HG03571 (cell line): ENCODE data around the gene ZNF12.
"Not testable (repeated sequence)": the region's sequence is repeated elsewhere in the genome, so short reads cannot be mapped to it uniquely, and the experiment has no call there.

Experiments used
- ATAC-seq: cut with Tn5 transposase; IDR thresholded peaks from one replicate; pipeline ENCODE4 v1.9.1; 2021; ENCODE audit not compliant: unreplicated experiment

The ZNF12 gene

DNA sequence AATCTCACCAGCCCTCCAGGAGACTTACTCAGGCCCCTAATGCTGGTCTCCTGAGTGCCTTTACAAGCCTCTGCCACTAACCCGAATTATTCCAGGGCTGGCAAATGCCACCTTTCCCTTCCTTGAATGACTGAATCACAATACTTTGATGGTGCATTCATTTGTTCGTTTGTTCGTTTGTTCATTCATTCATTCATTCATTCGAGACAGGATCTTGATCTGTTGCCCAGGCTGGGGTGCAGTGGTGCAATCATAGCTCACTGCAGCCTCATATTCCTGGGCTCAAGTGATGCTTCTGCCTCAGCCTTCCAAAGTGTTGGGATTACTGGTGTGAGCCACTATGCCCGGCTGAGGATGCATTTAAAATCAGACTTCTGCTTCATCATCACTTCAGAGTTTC lies 6.0 kb downstream of the ZNF12 start:
- no peak for ATAC-seq

DNA sequence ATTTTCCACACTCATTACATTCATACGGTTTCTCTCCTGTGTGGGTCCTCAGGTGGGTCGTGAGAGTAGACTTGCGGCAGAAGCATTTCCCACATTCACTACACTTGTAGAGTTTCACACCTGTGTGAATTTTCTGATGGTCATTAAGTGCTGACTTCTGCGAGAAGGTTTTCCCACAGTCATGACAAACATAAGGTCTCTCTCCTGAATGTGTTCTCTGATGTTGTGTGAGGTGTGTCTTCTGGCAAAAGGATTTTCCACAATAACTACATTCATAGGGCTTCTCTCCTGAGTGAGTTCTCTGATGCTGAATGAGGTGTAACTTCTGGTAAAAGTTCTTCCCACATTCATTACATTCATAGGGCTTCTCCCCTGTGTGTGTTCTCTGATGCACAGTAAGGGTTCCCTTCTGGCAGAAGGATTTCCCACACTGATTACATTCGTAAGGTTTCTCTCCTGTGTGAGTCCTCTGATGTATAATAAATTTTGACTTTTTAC lies 15.1 kb downstream of the ZNF12 start:
- no peak for ATAC-seq

DNA sequence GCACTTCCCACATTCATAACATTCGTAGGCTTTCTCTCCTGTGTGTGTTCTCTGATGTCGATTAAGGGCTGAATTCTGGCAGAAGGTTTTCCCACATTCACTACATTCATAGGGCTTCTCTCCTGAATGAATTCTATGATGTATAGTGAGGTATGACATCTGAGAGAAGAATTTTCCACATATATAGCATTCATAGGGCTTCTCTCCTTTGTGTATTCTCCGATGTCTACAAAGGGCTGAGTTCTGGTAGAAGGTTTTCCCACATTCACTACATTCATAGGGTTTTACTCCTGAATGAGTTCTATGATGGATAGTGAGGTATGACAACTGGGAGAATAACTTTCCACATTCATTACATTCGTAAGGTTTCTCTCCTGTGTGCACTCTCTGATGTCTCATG lies 15.6 kb downstream of the ZNF12 start:
- ATAC-seq, result no peak

DNA sequence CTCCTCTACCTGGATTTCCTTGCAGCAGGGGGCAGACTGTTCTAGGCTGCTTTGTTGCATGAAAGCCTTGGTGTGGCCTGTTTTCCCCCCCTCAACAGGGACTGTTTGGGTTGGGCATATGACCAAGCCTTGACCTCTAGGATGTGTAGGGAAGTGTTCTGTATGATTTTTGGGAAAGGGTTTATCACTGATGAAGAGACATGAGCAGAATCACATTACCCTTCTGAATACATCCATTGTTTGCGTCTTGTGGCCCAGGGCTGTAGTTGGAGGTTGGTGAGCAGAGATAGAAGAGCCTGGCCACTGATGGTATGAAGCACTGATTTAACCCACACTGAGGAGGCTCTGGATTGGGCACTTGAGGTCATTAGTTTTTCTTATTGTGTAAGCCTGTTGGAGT lies 26.6 kb downstream of the ZNF12 start:
- ATAC-seq, result no peak

DNA sequence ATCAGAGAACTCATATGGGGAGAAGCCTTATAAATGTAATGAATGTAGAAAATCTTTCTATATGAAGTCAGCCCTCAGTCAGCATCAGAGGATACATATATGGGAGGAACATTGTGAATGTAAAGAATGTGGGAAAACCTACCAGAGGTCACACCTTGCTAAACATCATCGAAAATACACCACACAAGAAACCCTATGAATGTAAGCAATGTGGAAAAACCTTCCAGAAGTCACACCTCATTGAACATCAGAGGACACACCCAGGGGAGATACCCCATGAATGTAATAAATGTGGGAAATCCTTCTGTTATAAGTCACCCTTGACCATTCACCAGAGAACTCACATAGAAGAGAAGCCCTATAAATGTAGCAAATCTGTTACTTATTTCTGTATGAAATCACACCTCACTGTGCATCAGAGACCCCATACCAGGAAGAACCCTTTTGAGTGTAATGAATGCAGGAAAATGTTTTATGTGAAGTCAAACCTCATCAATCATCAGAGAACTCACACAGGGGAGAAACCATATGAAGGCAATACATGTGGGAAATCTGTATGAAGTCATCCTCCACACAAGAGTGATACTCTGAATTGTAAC lies 30.8 kb downstream of the ZNF12 start:
- no peak for ATAC-seq

DNA sequence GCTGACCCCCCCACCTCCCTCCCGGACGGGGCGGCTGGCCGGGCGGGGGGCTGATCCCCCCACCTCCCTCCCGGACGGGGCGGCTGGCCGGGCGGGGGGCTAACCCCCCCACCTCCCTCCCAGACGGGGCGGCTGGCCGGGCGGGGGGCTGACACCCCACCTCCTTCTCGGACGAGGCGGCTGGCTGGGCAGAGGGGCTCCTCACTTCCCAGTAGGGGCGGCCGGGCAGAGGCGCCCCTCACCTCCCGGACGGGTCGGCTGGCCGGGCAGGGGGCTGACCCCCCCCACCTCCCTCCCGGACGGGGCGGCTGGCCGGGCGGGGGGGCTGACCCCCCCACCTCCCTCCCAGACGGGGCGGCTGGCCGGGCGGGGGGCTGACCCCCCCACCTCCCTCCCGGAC lies 35.9 kb downstream of the ZNF12 start:
- ATAC-seq, result not testable (repeated sequence)

DNA sequence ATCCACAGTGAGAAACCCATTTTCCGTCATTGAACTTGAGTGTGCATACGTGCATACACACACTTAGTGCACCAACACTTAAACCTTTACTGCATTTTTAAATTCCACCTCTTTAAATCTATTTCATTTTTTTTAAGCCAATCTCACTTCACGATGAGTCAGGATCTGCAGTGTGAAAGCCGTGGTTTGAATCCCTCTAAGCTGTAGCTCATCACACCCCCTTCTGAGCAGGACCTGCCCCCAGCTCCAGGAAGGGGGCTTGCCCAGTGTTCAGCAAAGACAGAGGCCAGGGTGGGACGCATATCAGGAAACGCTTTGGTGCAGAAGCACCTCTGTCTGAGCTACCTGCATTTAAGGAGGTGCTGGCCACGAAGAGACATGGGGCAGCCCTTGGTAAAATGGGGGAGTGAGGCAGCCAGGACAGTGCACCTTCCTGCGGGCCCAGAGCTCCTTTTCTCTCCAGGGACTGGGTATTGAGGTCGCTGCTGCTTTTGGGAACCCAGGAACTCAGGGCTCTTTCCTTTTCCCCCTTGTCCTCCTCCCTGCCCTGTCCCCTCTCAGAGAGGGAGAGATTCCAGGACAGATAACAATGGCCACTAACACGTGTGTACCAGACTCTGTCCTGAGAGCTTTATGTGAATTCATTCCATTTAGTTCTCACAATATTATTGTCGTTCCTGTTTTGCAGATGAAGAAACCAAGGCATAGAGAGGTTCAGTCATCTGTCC lies 48.0 kb downstream of the ZNF12 start:
- ATAC-seq, result no peak

DNA sequence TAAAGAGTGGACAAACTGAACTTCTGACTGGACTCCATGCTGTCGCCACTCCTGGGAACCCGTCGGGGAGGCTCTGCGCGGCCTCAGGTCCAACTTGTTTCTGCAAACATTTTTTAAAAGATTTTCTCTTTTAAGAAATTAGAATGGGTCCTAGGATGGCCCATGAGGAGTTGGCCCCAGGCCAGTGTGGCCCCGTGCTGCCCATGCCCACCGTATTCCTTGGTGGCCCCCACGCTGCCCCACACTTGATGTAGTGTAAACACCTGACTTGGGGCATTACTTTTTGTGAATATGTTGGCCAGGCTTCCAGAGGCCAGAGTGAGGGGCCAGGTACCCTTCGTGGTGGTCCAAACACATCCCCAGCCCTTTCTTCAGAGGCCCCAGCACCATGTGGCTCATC lies 50.3 kb downstream of the ZNF12 start:
- no peak for ATAC-seq

DNA sequence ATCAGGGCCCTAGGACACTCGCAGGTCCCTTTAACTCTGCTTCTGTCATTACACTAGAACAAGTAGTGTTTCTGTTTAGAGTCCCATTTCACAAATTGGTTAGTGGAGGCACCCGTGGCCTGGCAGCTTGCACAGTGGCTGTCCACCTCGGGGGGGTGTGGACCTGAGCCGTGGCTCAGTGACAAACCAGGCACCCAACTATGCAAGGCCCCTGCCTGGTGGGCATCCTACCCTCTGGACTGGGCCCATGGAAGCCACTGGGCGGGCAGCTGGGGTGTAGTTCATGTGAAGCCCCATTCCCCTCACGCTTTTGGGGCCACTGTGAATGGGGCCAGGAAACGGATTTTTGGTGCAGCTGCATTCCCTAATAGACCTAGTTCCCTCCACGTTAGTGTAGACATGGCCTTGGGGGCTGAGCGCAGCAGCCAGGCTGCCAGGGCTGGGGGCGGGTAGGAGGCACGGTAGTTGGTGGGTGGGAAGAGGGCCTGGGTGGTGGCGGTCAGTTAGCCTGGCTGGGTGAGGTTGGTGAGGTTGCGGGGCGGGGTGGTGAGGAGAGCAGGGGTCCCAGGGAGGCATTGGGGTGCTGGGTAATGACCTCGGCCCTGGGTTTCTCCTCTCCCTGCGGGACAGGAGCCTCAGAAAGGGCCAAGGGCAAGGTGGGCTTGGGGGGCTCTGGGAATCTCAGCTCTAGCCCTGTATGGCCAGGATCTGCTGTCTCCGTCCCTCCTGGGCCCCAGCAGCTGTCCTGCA lies 50.9 kb downstream of the ZNF12 start:
- no peak for ATAC-seq

DNA sequence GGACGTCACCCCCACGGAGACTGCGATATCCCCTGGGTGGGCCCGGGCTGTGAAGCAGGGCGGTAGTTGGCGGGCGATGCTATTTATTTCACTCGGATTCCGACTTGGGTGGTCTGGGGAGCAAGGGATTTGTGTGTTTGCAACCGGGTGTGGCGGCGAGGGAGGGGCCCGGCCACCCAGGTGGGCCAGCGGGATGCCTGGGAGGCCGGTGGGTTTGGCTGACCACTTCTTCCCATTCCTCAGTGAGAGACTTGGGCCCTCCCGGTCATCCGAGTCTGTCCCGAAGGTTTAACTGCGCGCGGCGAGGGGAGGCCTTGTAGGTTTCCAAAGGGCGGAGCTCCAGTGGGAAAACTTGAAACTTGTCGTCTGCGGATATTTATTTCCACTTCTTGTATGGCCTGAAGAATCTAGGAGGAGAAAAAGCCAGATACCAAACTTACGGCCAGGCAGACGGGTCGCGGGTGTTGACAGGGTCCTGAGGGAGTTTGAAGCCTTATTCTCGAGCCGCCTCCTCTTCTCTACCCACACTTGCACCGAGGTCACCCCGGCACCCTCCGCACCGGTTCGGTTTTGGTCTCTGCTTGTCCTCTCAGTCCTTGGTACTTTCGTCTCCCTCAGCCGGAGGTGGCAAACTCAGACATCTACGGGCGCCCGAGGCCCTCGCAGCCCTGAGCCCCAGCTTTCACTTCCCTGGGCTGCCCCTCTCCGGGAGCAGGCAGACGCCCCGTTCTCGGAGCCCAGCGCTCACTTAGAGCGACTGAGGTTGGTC lies 51.7 kb downstream of the ZNF12 start:
- ATAC-seq, result no peak

DNA sequence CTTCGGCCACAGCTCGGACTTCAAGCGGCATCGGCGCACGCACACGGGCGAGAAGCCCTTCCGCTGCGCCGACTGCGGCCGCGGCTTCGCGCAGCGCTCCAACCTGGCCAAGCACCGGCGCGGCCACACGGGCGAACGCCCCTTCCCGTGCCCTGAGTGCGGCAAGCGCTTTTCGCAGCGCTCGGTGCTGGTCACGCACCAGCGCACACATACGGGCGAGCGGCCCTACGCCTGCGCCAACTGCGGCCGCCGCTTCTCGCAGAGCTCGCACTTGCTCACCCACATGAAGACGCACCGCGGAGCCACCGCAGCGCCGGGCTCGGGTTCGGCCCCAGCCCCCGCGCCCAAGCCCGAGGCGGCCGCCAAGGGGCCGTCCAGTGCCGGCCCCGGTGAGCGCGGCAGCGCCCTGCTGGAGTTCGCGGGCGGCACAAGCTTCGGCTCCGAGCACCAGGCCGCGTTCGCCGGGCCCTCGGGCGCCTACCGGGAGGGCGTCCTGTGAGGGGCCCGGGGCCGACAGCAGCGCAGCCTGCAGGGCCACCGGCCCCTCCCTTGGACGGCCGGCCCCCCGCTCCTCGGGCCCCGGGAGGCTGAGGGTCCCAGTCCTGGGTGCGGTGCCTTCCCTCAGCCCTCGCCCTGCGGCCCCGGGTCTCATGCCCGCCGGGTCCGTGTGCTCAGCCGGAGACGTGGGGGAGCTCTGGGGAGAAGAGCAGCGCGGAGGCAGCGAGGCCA lies 52.5 kb downstream of the ZNF12 start:
- no peak for ATAC-seq

DNA sequence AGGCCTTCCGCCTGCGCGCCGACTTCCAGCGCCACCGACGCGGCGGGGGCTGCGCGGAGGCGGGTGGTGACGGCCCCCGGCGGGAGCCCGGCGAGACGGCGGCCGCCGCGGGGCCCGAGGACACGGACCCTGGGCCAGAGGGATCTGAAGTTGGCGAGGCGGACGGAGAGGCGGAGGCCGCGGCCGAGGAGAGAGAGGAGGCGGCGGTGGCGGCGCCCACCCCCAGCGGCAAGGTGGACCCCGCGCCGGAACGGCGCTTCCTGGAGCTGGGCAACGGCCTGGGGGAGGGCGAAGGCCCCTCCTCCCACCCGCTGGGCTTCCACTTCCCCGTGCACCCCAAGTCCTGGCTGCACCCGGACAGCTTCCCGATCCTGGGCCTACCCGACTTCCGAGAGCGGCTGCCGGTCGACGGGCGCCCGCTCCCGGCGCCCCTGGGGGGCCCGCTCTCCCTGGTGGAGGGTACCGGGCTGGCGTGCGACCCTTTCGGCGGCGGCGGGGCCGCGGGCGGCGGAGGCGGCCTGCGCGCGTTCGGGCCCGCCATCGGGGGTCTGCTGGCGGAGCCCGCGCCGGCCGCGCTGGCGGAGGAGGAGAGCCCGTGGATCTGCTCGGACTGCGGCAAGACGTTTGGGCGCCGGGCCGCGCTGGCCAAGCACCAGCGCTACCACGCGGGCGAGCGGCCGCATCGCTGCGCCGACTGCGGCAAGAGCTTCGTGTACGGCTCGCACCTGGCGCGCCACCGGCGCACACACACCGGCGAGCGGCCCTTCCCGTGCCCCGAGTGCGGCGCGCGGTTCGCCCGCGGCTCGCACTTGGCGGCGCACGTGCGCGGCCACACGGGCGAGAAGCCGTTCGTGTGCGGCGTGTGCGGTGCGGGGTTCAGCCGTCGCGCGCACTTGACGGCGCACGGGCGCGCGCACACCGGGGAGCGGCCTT lies 53.4 kb downstream of the ZNF12 start:
- ATAC-seq, result no peak

DNA sequence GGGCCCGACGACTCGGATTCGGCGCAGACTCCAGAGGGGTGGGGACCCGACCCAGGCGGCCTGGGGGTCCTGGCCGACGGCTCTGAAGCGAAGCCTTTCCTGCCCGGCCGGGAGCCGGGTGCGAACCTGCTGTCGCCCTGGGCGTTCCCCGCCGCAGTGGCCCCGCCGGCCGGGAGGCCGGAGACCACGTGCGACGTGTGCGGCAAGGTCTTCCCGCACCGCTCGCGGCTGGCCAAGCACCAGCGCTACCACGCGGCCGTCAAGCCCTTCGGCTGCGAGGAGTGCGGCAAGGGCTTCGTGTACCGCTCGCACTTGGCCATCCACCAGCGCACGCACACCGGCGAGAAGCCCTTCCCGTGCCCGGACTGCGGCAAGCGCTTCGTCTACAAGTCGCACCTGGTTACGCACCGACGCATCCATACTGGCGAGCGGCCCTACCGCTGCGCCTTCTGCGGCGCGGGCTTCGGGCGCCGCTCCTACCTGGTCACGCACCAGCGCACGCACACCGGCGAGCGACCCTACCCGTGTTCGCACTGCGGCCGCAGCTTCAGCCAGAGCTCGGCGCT lies 54.2 kb downstream of the ZNF12 start:
- ATAC-seq, result no peak

DNA sequence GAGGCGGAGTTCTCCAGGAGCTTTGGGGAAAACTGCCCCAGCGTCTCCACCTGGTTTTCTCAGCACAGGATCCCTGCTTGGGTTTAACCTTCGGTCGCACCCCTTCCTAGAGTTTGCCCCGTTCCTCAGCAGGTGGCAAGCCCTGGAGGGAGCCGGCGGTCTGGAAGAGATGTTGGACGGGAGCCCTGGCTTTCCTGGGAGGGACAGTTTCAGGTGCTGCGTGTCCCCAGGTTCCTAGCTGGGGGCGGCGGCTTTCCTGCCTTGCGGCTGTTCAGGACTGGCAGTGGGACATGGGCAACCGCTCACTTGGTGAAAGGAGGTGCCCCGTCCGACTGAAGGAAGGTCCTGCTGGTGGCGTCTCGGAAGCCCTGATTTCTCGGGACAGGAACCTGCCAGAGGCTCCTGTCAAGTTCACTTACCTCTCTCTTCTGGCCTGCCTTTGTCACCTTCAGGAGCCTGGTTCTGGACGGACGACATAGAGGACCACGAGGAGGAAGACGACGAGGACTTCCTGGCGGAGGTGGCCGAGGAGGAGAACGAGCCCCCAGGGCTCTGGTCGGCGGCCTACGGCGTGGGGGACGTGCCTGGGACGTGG lies 54.8 kb downstream of the ZNF12 start:
- no peak for ATAC-seq

DNA sequence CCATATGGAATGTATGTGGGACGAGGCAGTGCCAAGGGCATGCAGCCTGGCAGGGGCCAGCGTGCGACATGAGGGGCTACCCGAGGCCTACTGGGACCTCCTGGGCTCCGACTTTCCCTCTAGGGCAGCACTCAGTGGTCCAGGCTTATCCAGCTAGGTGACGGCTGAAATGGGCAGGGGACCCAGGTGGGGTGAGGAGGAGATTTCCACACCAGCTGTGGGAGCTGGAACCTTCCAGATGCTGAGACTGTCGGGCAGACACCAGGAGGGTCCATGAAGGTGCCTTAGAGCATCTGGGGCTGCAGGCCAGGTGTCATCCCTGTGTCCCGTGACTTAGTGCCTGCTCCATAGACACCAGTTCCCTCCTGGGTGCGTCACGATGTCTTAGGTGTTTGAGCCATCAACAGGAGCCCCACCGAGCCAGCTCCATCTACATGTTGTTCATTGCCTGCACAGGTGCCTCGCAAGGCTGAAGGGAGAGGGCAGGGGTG lies 56.2 kb downstream of the ZNF12 start:
- ATAC-seq, result no peak

DNA sequence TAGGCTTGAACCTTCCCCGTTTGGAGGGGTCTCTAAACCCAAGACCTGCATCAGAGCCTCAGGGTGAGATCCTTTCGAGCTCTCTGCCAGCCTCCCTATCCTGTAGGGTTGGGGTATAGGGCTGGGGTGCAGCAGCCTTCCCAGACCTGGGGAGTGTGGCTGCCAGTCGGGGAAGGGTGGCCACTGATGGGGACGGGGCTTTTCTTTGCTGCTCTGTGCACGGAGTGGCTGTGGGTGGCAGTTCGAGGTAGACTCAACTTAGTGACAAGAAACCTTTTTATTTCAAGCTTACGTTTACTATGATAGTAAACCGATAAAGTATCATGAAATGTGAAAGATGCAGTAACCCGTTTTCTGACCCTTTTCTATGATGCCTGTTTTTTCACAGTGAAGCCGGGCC lies 56.7 kb downstream of the ZNF12 start:
- ATAC-seq, result no peak

DNA sequence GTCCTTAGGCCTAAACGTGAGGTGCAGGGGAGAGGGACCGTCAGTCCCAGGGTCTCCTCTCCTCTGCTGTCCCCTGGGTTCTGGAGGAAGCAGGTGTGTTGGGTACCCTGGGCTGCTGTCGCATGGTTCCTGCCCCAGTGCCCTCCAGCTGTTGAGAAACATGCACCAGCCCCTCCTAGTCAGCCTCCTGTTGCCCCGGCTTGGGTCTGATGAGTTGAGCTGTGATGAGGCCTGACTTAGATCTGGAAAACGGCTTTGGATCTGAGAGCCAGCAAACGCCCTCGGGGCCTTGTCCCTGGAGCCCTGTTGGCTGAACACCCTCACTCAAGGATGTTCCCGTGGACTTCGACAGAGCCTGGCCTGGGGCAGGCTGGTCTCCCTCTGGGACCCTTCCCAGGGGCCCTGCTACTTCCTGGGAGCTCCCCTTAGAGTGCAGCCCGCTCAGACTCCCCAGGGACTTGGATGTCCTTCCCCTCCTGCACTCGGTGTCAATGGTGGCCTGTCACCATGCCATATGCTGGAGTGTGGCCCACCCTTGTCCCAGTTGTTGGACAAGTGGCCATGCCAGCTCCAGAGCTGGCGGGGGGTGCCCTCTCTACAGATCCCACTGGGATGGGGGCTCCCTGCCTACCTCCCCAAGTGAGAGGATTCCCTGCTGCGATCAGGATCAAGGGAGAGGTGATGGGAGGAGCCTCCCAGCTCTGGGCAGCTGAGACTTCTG lies 57.3 kb downstream of the ZNF12 start:
- ATAC-seq, result no peak

DNA sequence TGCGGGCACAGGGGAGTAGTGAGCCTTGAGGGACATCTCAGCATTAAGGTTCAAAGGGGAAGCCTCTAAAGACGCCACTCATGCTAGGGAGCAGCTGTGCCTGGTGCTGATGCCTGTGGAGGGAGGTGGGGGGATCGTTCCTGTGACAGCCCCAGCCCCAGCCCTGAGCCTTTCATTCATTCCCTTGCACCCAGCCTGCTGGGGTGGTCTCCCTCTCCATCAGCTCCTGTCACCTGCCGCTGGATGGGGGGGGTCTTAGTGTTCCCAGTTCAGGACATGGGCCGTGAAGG lies 58.0 kb downstream of the ZNF12 start:
- no peak for ATAC-seq
